Body of pancreas (tissue), 4 donors: ENCODE data around the gene BDKRB2. TPM values are rescaled to one million over a fixed set of nuclear protein-coding genes. Genes with fewer than 3 reads are reported as not detected.
"Not testable (repeated sequence)": the region's sequence is repeated elsewhere in the genome, so short reads cannot be mapped to it uniquely, and the experiment has no call there.

Experiments
- ATAC-seq: fragments of 150-250 bp; one replicate; pipeline ENCODE4 v1.9.1; 2016
- DNase-seq, 4 donors: peaks; one replicate each; pipeline ENCODE4 v3.0.0-alpha.2; 2019
- H3K27ac ChIP-seq, 4 donors: fragments of 200-600 bp; sonication (generic); 1 replicate in 3 of 4; 2 replicates in 1 of 4; pipeline versions ENCODE4 v1.5.1 to v1.6.1; 2016 to 2019; ENCODE audit warnings: mild to moderate bottlenecking in 1 of 4, mixed read lengths in 1 of 4, moderate library complexity in 1 of 4
- H3K27me3 ChIP-seq, 2 donors: fragments of 200-600 bp; sonication (generic); one replicate each; pipeline ENCODE4 v1.6.0; 2016; ENCODE audit warnings: mild to moderate bottlenecking in 1 of 2
- H3K36me3 ChIP-seq, 2 donors: fragments of 200-600 bp; sonication (generic); replicated peaks in 1 of 2; 2 replicates each; pipeline ENCODE4 v1.5.1; 2016; ENCODE audit warnings: low read depth in 2 of 2; ENCODE audit not compliant: insufficient read depth in 1 of 2
- H3K4me1 ChIP-seq: fragments of 200-600 bp; sonication (generic); one replicate; pipeline ENCODE4 v1.6.0; 2016
- H3K4me3 ChIP-seq, 2 donors: fragments of 200-600 bp; sonication (generic); 1 replicate in 1 of 2; 2 replicates in 1 of 2; pipeline ENCODE4 v1.5.1; 2016 to 2019
- H3K9me3 ChIP-seq, 3 donors: fragments of 200-600 bp; sonication (generic); 1 replicate in 2 of 3; 2 replicates in 1 of 3; pipeline ENCODE4 v1.5.1; 2016
- CTCF ChIP-seq, 7 experiments: fragments of 450-650 bp in 4 of 7; fragments of 200-600 bp in 3 of 7; sonication (generic) in 3 of 7; IDR thresholded peaks; one replicate each; pipeline ENCODE4 v1.5.1; 2016 to 2019; ENCODE audit warnings: antibody characterized with exemption in 7 of 7
- POLR2A ChIP-seq, 3 donors: fragments of 450-650 bp; IDR thresholded peaks; one replicate each; pipeline ENCODE4 v1.6.1; 2016; ENCODE audit warnings: antibody characterized with exemption in 3 of 3, mild to moderate bottlenecking in 2 of 3
- WGBS, 2 donors: methylation state at CpG; one replicate each; pipeline ENCODE4 v1.1.5; 2017; 5-methylcytosine and 5-hydroxymethylcytosine counted together
- intact Hi-C: fragments of 100-400 bp; cut with DNase I; formaldehyde crosslinking; loops from one replicate; pipeline ENCODE4 v1.15.1; 2023
- total RNA-seq, 2 donors: library from RNA; depleted of rRNA; stranded (reverse); fragments of >200 nt; gene quantifications; one replicate each; pipeline ENCODE4 v1.1.0, GENCODE V29; 2016

BDKRB2 gene
- total RNA-seq, 2 donors from 2014 or later, result 9.6 to 11.4 TPM

- TF ChIP-seq POLR2A (IDR thresholded peaks at IDR 0.05) (no peak), CTCF (IDR thresholded peaks at IDR 0.05) (no peak)
- intact Hi-C loops, result no loop called here
Measured at GRCh38 chr14:96238676-96239265, 34.1 kb downstream of the BDKRB2 start.

GRCh38 chr14:96239711-96240141, 35.1 kb downstream of the BDKRB2 start:
- intact Hi-C loops, result no loop called here
- ATAC-seq (peak; percentile 43), DNase-seq (no peak)
- Histone ChIP-seq H3K27me3 (no peaks in the 10 kb centered on the region), H3K27ac (no peak overlapping the region), H3K4me3 (no peak overlapping the region), H3K9me3 (no peaks in the 10 kb centered on the region), H3K4me1 (no peaks in the 10 kb centered on the region), H3K36me3 (no peaks in the 10 kb centered on the region)
- TF ChIP-seq CTCF (IDR thresholded peaks at IDR 0.05) (no peak), POLR2A (IDR thresholded peaks at IDR 0.05) (no peak)
- 49 to 53% methylated on average over 9 of the region's 9 CpGs for WGBS, 2 donors

More at GRCh38 chr14:96238676-96239265, 34.1 kb downstream of the BDKRB2 start:
- Histone ChIP-seq H3K9me3 (no peaks in the 10 kb centered on the region), H3K4me3 (no peak overlapping the region), H3K36me3 (no peaks in the 10 kb centered on the region), H3K27me3 (no peaks in the 10 kb centered on the region), H3K4me1 (no peaks in the 10 kb centered on the region), H3K27ac (no peak overlapping the region)
- 77% methylated on average over 6 to 7 of the region's 7 CpGs for WGBS, 2 donors
- DNase-seq (no peak), ATAC-seq (no peak)

- 89 to 90% methylated on average over 11 to 18 of the region's 18 CpGs for WGBS, 2 donors
- intact Hi-C loops, result no loop called here
- Histone ChIP-seq H3K4me1 (no peaks in the 10 kb centered on the region), H3K27me3 (no peaks in the 10 kb centered on the region), H3K9me3 (no peaks in the 10 kb centered on the region), H3K4me3 (no peak overlapping the region), H3K36me3 (no peaks in the 10 kb centered on the region), H3K27ac (no peak overlapping the region)
- TF ChIP-seq CTCF (IDR thresholded peaks at IDR 0.05) (no peak), POLR2A (IDR thresholded peaks at IDR 0.05) (no peak)
- ATAC-seq, result no peak
- no peak for DNase-seq
Measured at GRCh38 chr14:96240641-96241040, 36.0 kb downstream of the BDKRB2 start.

- WGBS, 2 donors, result 82 to 85% methylated on average over 10 of the region's 10 CpGs
- no peaks in the 10 kb centered on the region for H3K27me3 ChIP-seq
- H3K4me3 ChIP-seq, result no peak overlapping the region
- H3K27ac ChIP-seq, result no peak overlapping the region
- intact Hi-C loops, result no loop called here
- DNase-seq (no peak), ATAC-seq (no peak)
- H3K36me3 ChIP-seq, result no peaks in the 10 kb centered on the region
- no peak for TF ChIP-seq CTCF (IDR thresholded peaks at IDR 0.05)
- no peak for TF ChIP-seq POLR2A (IDR thresholded peaks at IDR 0.05)
- H3K9me3 ChIP-seq, result no peaks in the 10 kb centered on the region
- H3K4me1 ChIP-seq, result no peaks in the 10 kb centered on the region
Measured at GRCh38 chr14:96242126-96242525, 37.5 kb downstream of the BDKRB2 start.

GRCh38 chr14:96243785-96244184, 39.1 kb downstream of the BDKRB2 start:
- H3K4me3 ChIP-seq, result no peak overlapping the region
- intact Hi-C loops, result no loop called here
- no peak for ATAC-seq
- no peak overlapping the region for H3K27ac ChIP-seq
- no peaks in the 10 kb centered on the region for H3K9me3 ChIP-seq
- no peaks in the 10 kb centered on the region for H3K4me1 ChIP-seq
- 58 to 68% methylated on average over 5 of the region's 5 CpGs for WGBS, 2 donors
- no peak for TF ChIP-seq POLR2A (IDR thresholded peaks at IDR 0.05)
- no peaks in the 10 kb centered on the region for H3K27me3 ChIP-seq
- no peaks in the 10 kb centered on the region for H3K36me3 ChIP-seq
- DNase-seq, result no peak

- H3K4me3 ChIP-seq, intact Hi-C loops, H3K36me3 ChIP-seq, H3K4me1 ChIP-seq, H3K27ac ChIP-seq, ATAC-seq, H3K9me3 ChIP-seq, H3K27me3 ChIP-seq, DNase-seq: not testable (repeated sequence)
- 91% methylated on average over 3 of the region's 3 CpGs for whole genome bisulfite sequencing, 2 donors
Measured at GRCh38 chr14:96245074-96245473, 40.4 kb downstream of the BDKRB2 start.
